Measurements from ENCODE around the gene P2RX5.

Gene P2RX5

GRCh38 chr17:3626831-3627768 lies 68.9 kb downstream of the P2RX5 start:
- no peaks in the 10 kb centered on the region for H3K36me3 ChIP-seq (ENCODE audit: low read length)
- no peak overlapping the region for H2AFZ ChIP-seq (ENCODE audit: low read depth, low read length, severe bottlenecking)
- H3K27me3 ChIP-seq (ENCODE audit: low read length), result no peaks in the 10 kb centered on the region
- no peak overlapping the region for H3K4me3 ChIP-seq (ENCODE audit: insufficient read depth, low read length, poor library complexity, severe bottlenecking)
- H3K9ac ChIP-seq (ENCODE audit: low read length), result no peak overlapping the region
- H3K9me3 ChIP-seq (ENCODE audit: insufficient read depth, low read length), result no peaks in the 10 kb centered on the region
- TF ChIP-seq EZH2phosphoT487 (conservative IDR thresholded peaks at IDR 0.05; ENCODE audit: low read length) (no peak), CTCF (IDR thresholded peaks at IDR 0.05; ENCODE audit: insufficient read depth, low read length, poor library complexity, severe bottlenecking) (no peak)
- H3F3A ChIP-seq (ENCODE audit: insufficient read depth), result no peaks in the 10 kb centered on the region
- no peaks in the 10 kb centered on the region for H3K9me2 ChIP-seq (replicated peaks; ENCODE audit: insufficient read depth, low read length)
- H3K27ac ChIP-seq (ENCODE audit: low read depth, low read length), result no peak overlapping the region
- no peaks in the 10 kb centered on the region for H4K20me1 ChIP-seq (ENCODE audit: low read depth, low read length)
- H3K79me2 ChIP-seq (ENCODE audit: insufficient read depth, low read length), result no peaks in the 10 kb centered on the region
- H3K4me2 ChIP-seq (ENCODE audit: low read depth, low read length, poor library complexity, severe bottlenecking), result no peak overlapping the region
